ENCODE measurements around the gene SPACA7. TPM values are rescaled to one million over a fixed set of nuclear protein-coding genes. Genes with fewer than 3 reads are reported as not detected.
A peak's percentile ranks its signal among the peaks of the same experiment; 100 is the strongest.

Gene SPACA7
- polyA plus RNA-seq, 1 donor, result not detected

DNA sequence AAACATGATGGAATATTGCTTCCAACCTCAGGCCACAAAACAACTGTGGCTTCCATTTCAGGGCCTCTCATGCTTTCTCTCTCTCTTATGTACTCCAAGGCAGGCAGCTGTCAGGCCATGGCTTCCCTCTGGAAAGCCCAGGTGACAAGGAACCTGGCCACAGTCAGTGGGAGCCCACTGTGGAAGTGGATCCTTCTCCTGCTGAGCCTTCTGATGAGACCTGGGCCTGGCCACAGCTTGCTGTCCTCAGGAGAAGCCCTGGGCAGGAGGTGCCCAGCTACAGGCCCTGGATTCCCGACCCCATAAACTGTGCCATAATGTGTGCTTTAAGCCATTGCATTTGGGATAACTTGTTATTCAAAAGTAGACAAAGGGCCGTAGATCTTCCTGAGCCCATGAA, 71.2 kb downstream of the SPACA7 start:
- Histone ChIP-seq H3K36me3 (ENCODE audit: control insufficient read depth, insufficient read depth, low read length) (no peaks in the 10 kb centered on the region), H3K4me1 (ENCODE audit: control insufficient read depth, insufficient read depth, low read length) (no peaks in the 10 kb centered on the region), H3K27ac (ENCODE audit: low read length) (no peak overlapping the region), H3K4me3 (ENCODE audit: low read length) (no peak overlapping the region), H3K27me3 (ENCODE audit: control insufficient read depth, insufficient read depth, low read length) (peaks cover 30% of the 10 kb centered on the region), H3K9me3 (ENCODE audit: control insufficient read depth, low read depth, low read length) (no peaks in the 10 kb centered on the region)
- no CpG with 5 or more reads among the region's 2 CpGs for WGBS (ENCODE audit: insufficient coverage, low lambda C conversion rate)
- DNase-seq, result no peak

GRCh38 chr13:112447761-112448603, 71.8 kb downstream of the SPACA7 start:
- whole genome bisulfite sequencing (ENCODE audit: insufficient coverage, low lambda C conversion rate), result no CpG with 5 or more reads among the region's 27 CpGs
- Histone ChIP-seq H3K4me3 (ENCODE audit: low read length) (no peak overlapping the region), H3K27ac (ENCODE audit: low read length) (no peak overlapping the region), H3K9me3 (ENCODE audit: control insufficient read depth, low read depth, low read length) (no peaks in the 10 kb centered on the region), H3K36me3 (ENCODE audit: control insufficient read depth, insufficient read depth, low read length) (no peaks in the 10 kb centered on the region), H3K4me1 (ENCODE audit: control insufficient read depth, insufficient read depth, low read length) (no peaks in the 10 kb centered on the region), H3K27me3 (ENCODE audit: control insufficient read depth, insufficient read depth, low read length) (peaks cover 24% of the 10 kb centered on the region)
- peak in 1 of 2 donors; percentile 45 for DNase-seq

DNA sequence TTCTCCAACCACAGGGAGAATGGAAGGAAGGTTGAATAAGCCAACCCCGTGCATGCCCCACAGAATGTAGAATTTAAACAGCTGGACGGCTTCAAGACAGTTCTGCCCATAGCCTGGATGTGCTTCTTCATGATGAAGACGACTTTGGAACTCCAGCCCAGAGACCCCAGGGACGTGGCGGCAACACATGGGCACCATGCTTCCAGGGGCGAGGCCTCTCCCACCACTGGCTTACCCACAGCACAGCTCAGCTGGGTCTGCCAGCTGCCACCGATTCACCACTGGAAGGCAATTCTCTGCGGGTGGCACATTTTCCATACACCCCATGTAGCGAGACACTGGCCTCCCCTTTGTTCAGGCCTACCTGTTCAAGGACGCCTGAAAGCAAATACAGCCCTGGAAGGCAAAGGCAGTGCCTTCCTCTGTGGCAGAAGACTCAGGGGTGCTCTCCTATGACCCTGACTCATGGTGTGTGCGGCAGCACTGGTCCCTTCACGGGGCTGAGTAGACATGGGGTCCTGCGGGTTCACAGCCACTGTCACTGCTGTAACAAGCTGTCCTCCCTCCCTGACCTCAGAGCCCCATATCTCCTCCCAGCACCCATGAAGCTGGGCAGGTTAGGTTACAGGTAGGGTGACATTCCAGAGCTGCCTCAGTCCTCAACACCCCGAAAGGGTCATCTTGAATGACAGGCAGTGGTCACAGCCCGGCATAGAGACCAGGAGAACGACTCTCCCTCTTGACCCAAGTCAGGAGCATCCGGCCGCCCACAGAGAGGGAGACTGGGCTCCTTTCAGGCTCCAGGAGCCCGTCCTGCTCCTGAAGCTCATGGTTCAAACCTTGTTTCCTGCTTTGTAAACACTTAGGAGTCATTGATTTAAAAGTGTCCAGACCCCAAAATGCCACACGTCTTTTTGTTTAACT, 72.7 kb downstream of the SPACA7 start:
- H3K4me3 ChIP-seq (ENCODE audit: low read length), result no peak overlapping the region
- no peaks in the 10 kb centered on the region for H3K9me3 ChIP-seq (ENCODE audit: control insufficient read depth, low read depth, low read length)
- no peak for DNase-seq
- WGBS (ENCODE audit: insufficient coverage, low lambda C conversion rate), result no CpG with 5 or more reads among the region's 20 CpGs
- no peak overlapping the region for H3K27ac ChIP-seq (ENCODE audit: low read length)
- no peaks in the 10 kb centered on the region for H3K4me1 ChIP-seq (ENCODE audit: control insufficient read depth, insufficient read depth, low read length)
- H3K36me3 ChIP-seq (ENCODE audit: control insufficient read depth, insufficient read depth, low read length), result no peaks in the 10 kb centered on the region
- peaks cover 15% of the 10 kb centered on the region for H3K27me3 ChIP-seq (ENCODE audit: control insufficient read depth, insufficient read depth, low read length)

GRCh38 chr13:112449545-112449930, 73.4 kb downstream of the SPACA7 start:
- H3K36me3 ChIP-seq (ENCODE audit: control insufficient read depth, insufficient read depth, low read length), result no peaks in the 10 kb centered on the region
- H3K4me1 ChIP-seq (ENCODE audit: control insufficient read depth, insufficient read depth, low read length), result no peaks in the 10 kb centered on the region
- 20% methylated on average over 1 of the region's 16 CpGs for WGBS (ENCODE audit: insufficient coverage, low lambda C conversion rate)
- H3K27ac ChIP-seq (ENCODE audit: low read length), result no peak overlapping the region
- peaks cover 14% of the 10 kb centered on the region for H3K27me3 ChIP-seq (ENCODE audit: control insufficient read depth, insufficient read depth, low read length)
- no peaks in the 10 kb centered on the region for H3K9me3 ChIP-seq (ENCODE audit: control insufficient read depth, low read depth, low read length)
- no peak overlapping the region for H3K4me3 ChIP-seq (ENCODE audit: low read length)
- DNase-seq, result no peak

DNA sequence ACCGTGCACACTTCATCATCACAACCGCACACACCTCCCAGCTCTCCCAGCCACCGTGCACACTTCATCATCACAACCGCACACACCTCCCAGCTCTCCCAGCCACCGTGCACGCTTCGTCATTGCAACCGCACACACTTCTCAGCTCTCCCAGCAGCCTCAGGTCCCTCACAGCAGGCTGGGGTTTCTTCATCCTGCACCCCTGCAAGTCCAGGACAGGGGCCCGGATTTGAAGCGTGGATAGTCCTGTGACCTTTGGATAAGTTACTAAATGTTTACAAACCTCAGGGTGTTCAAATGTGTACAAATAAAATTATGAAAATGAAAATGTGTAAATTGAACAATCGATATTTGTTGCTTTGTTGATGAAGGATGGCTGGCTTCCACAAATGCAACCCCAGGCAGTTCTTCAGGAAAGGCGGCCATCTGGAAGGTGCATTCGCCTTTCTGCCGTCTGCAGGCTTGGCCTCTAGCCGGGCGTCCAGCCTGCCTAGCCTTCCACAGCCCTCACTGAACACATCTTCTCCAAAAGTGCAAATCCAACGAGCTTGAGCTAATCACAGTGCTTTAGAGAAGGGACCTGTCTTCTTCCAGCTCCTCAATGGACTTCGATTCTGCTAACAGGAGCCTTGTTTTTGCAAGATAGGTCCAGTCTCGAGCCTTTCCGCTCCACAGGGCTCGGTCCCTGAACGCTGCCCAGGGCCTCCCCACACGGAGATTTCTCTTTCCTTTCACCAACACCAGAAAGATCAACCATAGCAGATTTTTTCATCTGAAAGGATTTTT, 74.2 kb downstream of the SPACA7 start:
- DNase-seq, result no peak
- Histone ChIP-seq H3K4me1 (ENCODE audit: control insufficient read depth, insufficient read depth, low read length) (no peaks in the 10 kb centered on the region), H3K27me3 (ENCODE audit: control insufficient read depth, insufficient read depth, low read length) (peaks cover 8% of the 10 kb centered on the region), H3K27ac (ENCODE audit: low read length) (no peak overlapping the region), H3K9me3 (ENCODE audit: control insufficient read depth, low read depth, low read length) (no peaks in the 10 kb centered on the region), H3K4me3 (ENCODE audit: low read length) (no peak overlapping the region), H3K36me3 (ENCODE audit: control insufficient read depth, insufficient read depth, low read length) (no peaks in the 10 kb centered on the region)
- WGBS (ENCODE audit: insufficient coverage, low lambda C conversion rate), result 100% methylated on average over 3 of the region's 23 CpGs

GRCh38 chr13:112450904-112451240, 74.7 kb downstream of the SPACA7 start:
- DNase-seq, result no peak
- Histone ChIP-seq H3K4me3 (ENCODE audit: low read length) (no peak overlapping the region), H3K9me3 (ENCODE audit: control insufficient read depth, low read depth, low read length) (no peaks in the 10 kb centered on the region), H3K27ac (ENCODE audit: low read length) (no peak overlapping the region), H3K36me3 (ENCODE audit: control insufficient read depth, insufficient read depth, low read length) (no peaks in the 10 kb centered on the region), H3K4me1 (ENCODE audit: control insufficient read depth, insufficient read depth, low read length) (no peaks in the 10 kb centered on the region), H3K27me3 (ENCODE audit: control insufficient read depth, insufficient read depth, low read length) (peaks cover 8% of the 10 kb centered on the region)
- no CpG with 5 or more reads among the region's 9 CpGs for WGBS (ENCODE audit: insufficient coverage, low lambda C conversion rate)

DNA sequence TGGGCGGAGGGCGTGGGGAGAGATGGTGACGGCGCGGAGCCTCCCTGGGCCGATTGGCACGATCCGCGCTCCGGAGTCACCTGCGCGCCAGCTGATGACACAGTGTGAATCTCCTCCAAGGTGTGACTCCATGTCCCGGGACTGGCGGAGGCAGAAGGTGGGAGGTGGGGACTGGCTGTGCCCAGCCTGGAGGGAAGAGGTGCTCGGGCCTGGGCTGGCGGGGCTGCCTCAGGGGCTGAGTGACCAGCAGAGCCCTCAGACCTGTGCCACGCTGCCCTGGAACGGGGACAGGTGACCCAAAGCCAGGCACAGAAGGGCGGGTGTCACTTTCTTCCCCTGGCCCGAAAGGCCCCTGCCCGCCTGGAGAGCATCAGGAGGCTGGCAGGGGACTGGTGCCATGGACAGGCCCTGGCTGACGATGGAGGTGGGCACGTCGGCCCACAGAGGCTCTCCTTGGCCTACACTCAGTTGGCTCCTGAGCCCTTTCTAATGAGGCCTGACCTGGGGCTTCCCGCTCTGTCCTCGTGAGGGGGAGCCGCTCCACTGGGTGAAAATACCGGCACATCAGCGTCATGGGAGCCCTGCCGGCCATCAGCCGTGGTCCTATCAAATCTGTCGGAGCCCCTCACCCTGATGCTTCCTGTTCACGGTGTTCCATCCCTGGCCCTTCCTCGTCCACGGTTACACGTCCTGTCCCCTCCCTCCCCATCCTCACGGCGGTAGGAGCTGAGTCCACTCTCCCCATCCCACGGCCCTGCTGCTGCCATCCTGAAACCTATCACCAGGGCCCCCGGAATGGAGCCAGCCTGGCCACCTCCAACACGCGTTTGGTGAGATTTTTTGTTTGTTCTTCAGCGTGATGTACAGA, 75.6 kb downstream of the SPACA7 start:
- no peaks in the 10 kb centered on the region for H3K9me3 ChIP-seq (ENCODE audit: control insufficient read depth, low read depth, low read length)
- DNase-seq, result no peak
- no peaks in the 10 kb centered on the region for H3K36me3 ChIP-seq (ENCODE audit: control insufficient read depth, insufficient read depth, low read length)
- no peak overlapping the region for H3K27ac ChIP-seq (ENCODE audit: low read length)
- no peak overlapping the region for H3K4me3 ChIP-seq (ENCODE audit: low read length)
- H3K4me1 ChIP-seq (ENCODE audit: control insufficient read depth, insufficient read depth, low read length), result no peaks in the 10 kb centered on the region
- peaks cover 3% of the 10 kb centered on the region for H3K27me3 ChIP-seq (ENCODE audit: control insufficient read depth, insufficient read depth, low read length)
- WGBS (ENCODE audit: insufficient coverage, low lambda C conversion rate), result no CpG with 5 or more reads among the region's 43 CpGs

- no peaks in the 10 kb centered on the region for H3K27me3 ChIP-seq (ENCODE audit: control insufficient read depth, insufficient read depth, low read length)
- WGBS (ENCODE audit: insufficient coverage, low lambda C conversion rate), result no CpG with 5 or more reads among the region's 36 CpGs
- H3K9me3 ChIP-seq (ENCODE audit: control insufficient read depth, low read depth, low read length), result no peaks in the 10 kb centered on the region
- no peak overlapping the region for H3K4me3 ChIP-seq (ENCODE audit: low read length)
- no peaks in the 10 kb centered on the region for H3K36me3 ChIP-seq (ENCODE audit: control insufficient read depth, insufficient read depth, low read length)
- DNase-seq, result no peak
- no peaks in the 10 kb centered on the region for H3K4me1 ChIP-seq (ENCODE audit: control insufficient read depth, insufficient read depth, low read length)
- H3K27ac ChIP-seq (ENCODE audit: low read length), result no peak overlapping the region
These were observed 76.4 kb downstream of the SPACA7 start for GRCh38 chr13:112452380-112453206.

DNA sequence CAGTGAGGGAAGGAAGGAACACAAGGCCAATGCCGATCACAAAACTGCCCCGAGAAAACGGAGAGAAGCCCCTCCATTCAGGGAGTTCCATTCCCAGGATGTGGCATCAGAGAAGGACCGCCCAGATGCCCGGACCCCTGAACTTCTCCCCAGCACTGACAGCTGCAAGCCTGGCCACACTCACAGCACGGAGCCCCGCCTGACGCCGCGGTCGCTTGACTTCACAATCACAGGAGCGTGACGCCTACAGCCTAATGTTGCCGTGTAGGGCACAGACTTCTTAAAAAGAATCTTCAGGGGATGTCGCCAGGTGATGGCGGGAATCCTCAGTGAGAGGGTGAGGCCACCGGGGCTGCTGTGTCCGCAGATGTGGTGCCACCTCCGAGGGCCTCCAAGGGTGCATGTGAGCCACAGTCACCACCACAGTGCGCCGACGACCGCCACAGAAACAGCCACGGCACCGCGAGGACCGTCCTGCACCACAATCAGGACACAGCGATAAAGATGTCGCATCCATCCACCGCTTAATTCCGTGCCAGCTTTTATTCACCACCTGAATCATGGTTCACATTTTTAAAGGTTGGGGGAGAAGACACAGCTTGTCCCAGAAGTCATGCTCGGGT, 77.2 kb downstream of the SPACA7 start:
- no peaks in the 10 kb centered on the region for H3K27me3 ChIP-seq (ENCODE audit: control insufficient read depth, insufficient read depth, low read length)
- H3K9me3 ChIP-seq (ENCODE audit: control insufficient read depth, low read depth, low read length), result no peaks in the 10 kb centered on the region
- no peaks in the 10 kb centered on the region for H3K36me3 ChIP-seq (ENCODE audit: control insufficient read depth, insufficient read depth, low read length)
- no peak overlapping the region for H3K4me3 ChIP-seq (ENCODE audit: low read length)
- no peak overlapping the region for H3K27ac ChIP-seq (ENCODE audit: low read length)
- no CpG with 5 or more reads among the region's 32 CpGs for WGBS (ENCODE audit: insufficient coverage, low lambda C conversion rate)
- H3K4me1 ChIP-seq (ENCODE audit: control insufficient read depth, insufficient read depth, low read length), result no peaks in the 10 kb centered on the region
- DNase-seq, result no peak

Data from large intestine (tissue), 3 donors.